Transverse colon (tissue), 4 donors: Measurements from ENCODE around the gene AIPL1. TPM values are rescaled to one million over a fixed set of nuclear protein-coding genes. Genes with fewer than 3 reads are reported as not detected.

Experiments used
- DNase-seq: peaks from one replicate; pipeline ENCODE4 v3.0.0-alpha.2; 2019
- H3K27ac ChIP-seq, 4 donors: fragments of 200-600 bp; sonication (generic); 2 replicates each; pipeline ENCODE4 v1.5.1; 2016 to 2018; ENCODE audit warnings: inconsistent platforms in 4 of 4
- H3K27me3 ChIP-seq: fragments of 200-600 bp; sonication (generic); 2 replicates; pipeline ENCODE4 v1.5.1; 2017; ENCODE audit warnings: inconsistent platforms
- H3K36me3 ChIP-seq, 4 donors: fragments of 200-600 bp; sonication (generic); 2 replicates each; pipeline ENCODE4 v1.5.1; 2017 to 2019; ENCODE audit warnings: inconsistent platforms in 4 of 4
- H3K4me1 ChIP-seq, 4 donors: fragments of 200-600 bp; sonication (generic); 2 replicates each; pipeline ENCODE4 v1.5.1; 2017 to 2020; ENCODE audit warnings: inconsistent platforms in 4 of 4
- H3K4me3 ChIP-seq, 4 donors: fragments of 200-600 bp; sonication (generic); 1 replicate in 1 of 4; 2 replicates in 3 of 4; pipeline versions ENCODE4 v1.5.1 to v1.6.1; 2017 to 2019; ENCODE audit warnings: inconsistent platforms in 4 of 4
- H3K9me3 ChIP-seq, 2 donors: fragments of 200-600 bp; sonication (generic); 2 replicates each; pipeline ENCODE4 v1.5.1; 2017 to 2019; ENCODE audit warnings: inconsistent platforms in 2 of 2
- CTCF ChIP-seq, 5 experiments: fragments of 200-600 bp in 3 of 5; fragments of 450-650 bp in 2 of 5; sonication (generic) in 3 of 5; IDR thresholded peaks; 1 replicate in 2 of 5; 2 replicates in 3 of 5; pipeline ENCODE4 v1.5.1; 2016 to 2017; ENCODE audit warnings: antibody characterized with exemption in 5 of 5, inconsistent platforms in 3 of 5, mild to moderate bottlenecking in 2 of 5, moderate library complexity in 1 of 5
- EP300 ChIP-seq: sonication (generic); formaldehyde crosslinking; IDR thresholded peaks from one replicate; pipeline ENCODE4 v1.6.1; 2017; ENCODE audit warnings: antibody characterized with exemption, low read depth
- POLR2A ChIP-seq: fragments of 450-650 bp; IDR thresholded peaks from one replicate; pipeline ENCODE4 v1.6.1; 2016; ENCODE audit warnings: antibody characterized with exemption, mild to moderate bottlenecking, moderate library complexity
- POLR2AphosphoS5 ChIP-seq, 3 donors: sonication (generic); formaldehyde crosslinking; IDR thresholded peaks; one replicate each; pipeline ENCODE4 v1.6.1; 2016; ENCODE audit warnings: antibody characterized with exemption in 3 of 3
- WGBS, 2 donors: methylation state at CpG; one replicate each; pipeline ENCODE4 v1.1.5; 2018; ENCODE audit warnings: low coverage in 1 of 2; 5-methylcytosine and 5-hydroxymethylcytosine counted together
- in situ Hi-C, 4 donors: fragments of 200-750 bp; cut with MboI; loops; one replicate each; pipeline versions ENCODE4 v1.15.0 to v1.15.1; 2017; ENCODE audit warnings: low sequenced_read_pairs in 3 of 4, low pct_ligation_motif_present in 1 of 4, low pct_unique_long_range_greater_than_20kb in 1 of 4
- intact Hi-C: fragments of 100-400 bp; cut with DNase I; formaldehyde crosslinking; loops from one replicate; pipeline ENCODE4 v1.15.1; 2023; ENCODE audit warnings: low total_unique reads
- total RNA-seq, 4 donors: library from RNA; depleted of rRNA; stranded (reverse); fragments of >200 nt; gene quantifications; one replicate each; pipeline ENCODE4 v1.1.0, GENCODE V29; 2016

The AIPL1 gene
- total RNA-seq, 4 donors from 2014 or later, result not detected

GRCh38 chr17:6430769-6431168 lies 4.2 kb downstream of the AIPL1 start:
- DNase-seq, result no peak
- Histone ChIP-seq H3K27ac (no peak overlapping the region), H3K36me3 (no peaks in the 10 kb centered on the region), H3K4me3 (no peak overlapping the region), H3K27me3 (no peaks in the 10 kb centered on the region), H3K4me1 (peaks cover 0 to 7% (median 0%) of the 10 kb centered on the region in 4 donors), H3K9me3 (peaks cover 8 to 9% of the 10 kb centered on the region in 2 donors)
- in situ Hi-C loops, result loop anchor here in 1 of 4 donors (10.0 kb wide), 1 partner anchor 846 kb away; the partner anchor contains the start of gene NLRP1
- intact Hi-C loops, result no loop called here
- TF ChIP-seq CTCF (IDR thresholded peaks at IDR 0.05) (peak in 3 of 5 experiments; percentile 4 to 12 (median 9)), POLR2AphosphoS5 (IDR thresholded peaks at IDR 0.05) (no peak)

DNA sequence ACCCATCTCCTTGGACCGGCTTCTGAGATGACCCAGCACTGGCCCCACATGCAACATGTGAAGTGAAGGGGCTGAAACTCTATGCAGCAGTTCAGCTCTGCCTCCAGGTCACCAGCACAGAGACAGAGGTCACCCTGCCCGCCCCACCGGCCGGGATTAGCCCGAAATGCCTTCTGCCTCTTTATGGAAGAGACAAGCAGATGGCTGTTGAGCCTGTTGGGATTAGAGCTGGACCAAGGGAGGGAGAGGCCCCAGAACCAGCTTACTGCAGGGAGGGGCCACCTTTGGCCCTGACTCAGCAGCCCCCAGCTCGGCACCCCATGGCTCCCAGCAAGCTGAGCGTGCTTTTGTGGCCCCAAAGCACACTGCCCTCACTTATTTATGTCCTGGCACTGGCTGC lies 5.7 kb downstream of the AIPL1 start:
- intact Hi-C loops (no loop called here), in situ Hi-C loops (loop anchor here in 1 of 4 donors (5.0 kb wide), 1 partner anchor 842 kb away; no protein-coding TSS in a partner anchor)
- Histone ChIP-seq H3K4me1 (peaks cover 0 to 7% (median 0%) of the 10 kb centered on the region in 4 donors), H3K27ac (no peak overlapping the region), H3K27me3 (no peaks in the 10 kb centered on the region), H3K36me3 (no peaks in the 10 kb centered on the region), H3K4me3 (no peak overlapping the region), H3K9me3 (peaks cover 8 to 9% of the 10 kb centered on the region in 2 donors)
- 82% methylated on average over 7 of the region's 7 CpGs; no CpG with 5 or more reads in 1 of the 2 donors for WGBS, 2 donors
- DNase-seq, result no peak
- TF ChIP-seq POLR2AphosphoS5 (IDR thresholded peaks at IDR 0.05), result no peak
- TF ChIP-seq POLR2A, result no peak
- no peak for TF ChIP-seq CTCF (IDR thresholded peaks at IDR 0.05)
- no peak for TF ChIP-seq EP300

DNA sequence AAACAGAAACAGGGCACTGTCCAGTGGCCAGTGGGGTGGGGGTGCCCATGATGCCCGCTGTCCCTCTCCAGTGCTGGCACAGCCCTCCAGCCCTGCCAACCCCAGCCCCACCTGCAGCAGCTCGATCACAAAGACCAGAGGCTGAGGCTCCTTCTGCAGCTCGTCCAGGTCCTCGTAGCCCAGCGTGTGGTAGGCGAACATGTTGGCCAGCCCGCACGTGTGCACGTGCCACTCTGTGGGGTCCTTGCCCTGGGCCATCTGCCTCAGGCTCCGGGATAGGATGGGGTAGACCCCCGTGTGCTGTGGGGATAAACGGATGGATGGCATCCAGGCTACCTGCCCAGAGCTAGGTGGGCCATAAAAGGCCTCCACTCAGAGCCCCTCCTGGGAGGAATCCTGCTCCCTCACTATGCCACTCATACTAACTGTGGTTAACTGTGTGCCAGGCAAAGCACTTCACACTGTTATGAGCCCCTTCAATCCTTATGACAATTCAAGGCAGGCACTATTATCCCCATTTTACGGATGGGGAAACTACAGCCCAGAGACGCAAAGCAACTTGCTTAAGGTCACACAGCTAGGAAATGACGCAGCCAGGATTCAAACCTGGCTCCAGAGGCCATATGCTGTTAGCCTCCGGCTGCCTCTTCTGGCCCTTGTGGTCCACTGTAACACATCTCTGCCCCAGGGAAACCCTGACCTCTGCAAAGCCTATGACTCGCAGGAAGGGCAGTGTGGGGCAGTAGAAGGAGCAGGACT lies 6.5 kb downstream of the AIPL1 start:
- no peak for DNase-seq
- Histone ChIP-seq H3K27me3 (peaks cover 4% of the 10 kb centered on the region), H3K4me3 (no peak overlapping the region), H3K27ac (no peak overlapping the region), H3K36me3 (no peaks in the 10 kb centered on the region), H3K4me1 (peaks cover 0 to 7% (median 0%) of the 10 kb centered on the region in 4 donors), H3K9me3 (peaks cover 8 to 9% of the 10 kb centered on the region in 2 donors)
- intact Hi-C loops (no loop called here), in situ Hi-C loops (loop anchor here in 1 of 4 donors (5.0 kb wide), 1 partner anchor 841 kb away; no protein-coding TSS in a partner anchor)
- TF ChIP-seq POLR2A (no peak), CTCF (IDR thresholded peaks at IDR 0.05) (no peak)
- WGBS, 2 donors, result 89% methylated on average over 17 of the region's 17 CpGs; no CpG with 5 or more reads in 1 of the 2 donors

- intact Hi-C loops, result no loop called here
- WGBS, 2 donors, result 63 to 75% methylated on average over 4 to 7 of the region's 7 CpGs
- in situ Hi-C loops, result loop anchor here in 1 of 4 donors (5.0 kb wide), 1 partner anchor 840 kb away; no protein-coding TSS in a partner anchor
These were observed 7.6 kb downstream of the AIPL1 start for GRCh38 chr17:6427279-6427781.

More at GRCh38 chr17:6427279-6427781, 7.6 kb downstream of the AIPL1 start:
- Histone ChIP-seq H3K36me3 (no peaks in the 10 kb centered on the region), H3K27me3 (peaks cover 7% of the 10 kb centered on the region), H3K27ac (no peak overlapping the region), H3K9me3 (peaks cover 8 to 9% of the 10 kb centered on the region in 2 donors), H3K4me1 (peaks cover 0 to 7% (median 0%) of the 10 kb centered on the region in 4 donors), H3K4me3 (no peak overlapping the region)
- no peak for TF ChIP-seq POLR2AphosphoS5 (IDR thresholded peaks at IDR 0.05)
- no peak for DNase-seq
